ENCODE measurements around the gene ABCA9. TPM values are rescaled to one million over a fixed set of nuclear protein-coding genes. Genes with fewer than 3 reads are reported as not detected.
"Not testable (repeated sequence)": the region's sequence is repeated elsewhere in the genome, so short reads cannot be mapped to it uniquely, and the experiment has no call there.

The ABCA9 gene
- total and polyA plus RNA-seq, 12 donors: 3.8 to 38.6 (median 9.3) TPM

- intact Hi-C loops (cut with DNase I): loop anchor here in 1 of 10 donors (10.0 kb wide), 1 partner anchor 271 kb away; no protein-coding TSS in a partner anchor
Observed at GRCh38 chr17:68963958-68964357, 96.8 kb downstream of the ABCA9 start.

GRCh38 chr17:68961214-68961882 is 99.4 kb downstream of the ABCA9 start:
- H3K9me3 ChIP-seq: peaks cover 0 to 8% (median 0%) of the 10 kb centered on the region in 11 donors
- TF ChIP-seq, protein P1, sequence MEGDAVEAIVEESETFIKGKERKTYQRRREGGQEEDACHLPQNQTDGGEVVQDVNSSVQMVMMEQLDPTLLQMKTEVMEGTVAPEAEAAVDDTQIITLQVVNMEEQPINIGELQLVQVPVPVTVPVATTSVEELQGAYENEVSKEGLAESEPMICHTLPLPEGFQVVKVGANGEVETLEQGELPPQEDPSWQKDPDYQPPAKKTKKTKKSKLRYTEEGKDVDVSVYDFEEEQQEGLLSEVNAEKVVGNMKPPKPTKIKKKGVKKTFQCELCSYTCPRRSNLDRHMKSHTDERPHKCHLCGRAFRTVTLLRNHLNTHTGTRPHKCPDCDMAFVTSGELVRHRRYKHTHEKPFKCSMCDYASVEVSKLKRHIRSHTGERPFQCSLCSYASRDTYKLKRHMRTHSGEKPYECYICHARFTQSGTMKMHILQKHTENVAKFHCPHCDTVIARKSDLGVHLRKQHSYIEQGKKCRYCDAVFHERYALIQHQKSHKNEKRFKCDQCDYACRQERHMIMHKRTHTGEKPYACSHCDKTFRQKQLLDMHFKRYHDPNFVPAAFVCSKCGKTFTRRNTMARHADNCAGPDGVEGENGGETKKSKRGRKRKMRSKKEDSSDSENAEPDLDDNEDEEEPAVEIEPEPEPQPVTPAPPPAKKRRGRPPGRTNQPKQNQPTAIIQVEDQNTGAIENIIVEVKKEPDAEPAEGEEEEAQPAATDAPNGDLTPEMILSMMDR (IDR thresholded peaks at IDR 0.05): no peak
- peak overlapping the region in 4 of 10 donors; percentile 8 to 45 (median 26) for H3K27ac ChIP-seq
- 31 to 38% methylated on average over 9 of the region's 9 CpGs for WGBS, 2 donors
- H3K27me3 ChIP-seq: no peaks in the 10 kb centered on the region
- no peak overlapping the region for H3K4me3 ChIP-seq
- no peaks in the 10 kb centered on the region for H3K36me3 ChIP-seq
- H3K4me1 ChIP-seq: peaks cover 0 to 9% (median 0%) of the 10 kb centered on the region in 9 donors
- DNase-seq (peak; percentile 12 to 48), ATAC-seq (peak; percentile 37 to 94 (median 72))
- intact Hi-C loops (cut with DNase I): loop anchor here in 1 of 10 donors (10.0 kb wide), 1 partner anchor 273 kb away; no protein-coding TSS in a partner anchor

More at GRCh38 chr17:68963958-68964357, 96.8 kb downstream of the ABCA9 start:
- no peaks in the 10 kb centered on the region for H3K27me3 ChIP-seq
- WGBS, 2 donors: 79% methylated on average over 4 of the region's 4 CpGs
- DNase-seq (no peak), ATAC-seq (peak in 6 of 8 donors; percentile 31 to 87 (median 62))
- H3K27ac ChIP-seq: peak overlapping the region in 4 of 10 donors; percentile 16 to 39 (median 20)
- H3K4me3 ChIP-seq: no peak overlapping the region
- H3K9me3 ChIP-seq: peaks cover 0 to 8% (median 0%) of the 10 kb centered on the region in 11 donors
- TF ChIP-seq, protein P1 (IDR thresholded peaks at IDR 0.05): no peak
- H3K36me3 ChIP-seq: no peaks in the 10 kb centered on the region
- peaks cover 0 to 9% (median 0%) of the 10 kb centered on the region in 9 donors for H3K4me1 ChIP-seq

DNA sequence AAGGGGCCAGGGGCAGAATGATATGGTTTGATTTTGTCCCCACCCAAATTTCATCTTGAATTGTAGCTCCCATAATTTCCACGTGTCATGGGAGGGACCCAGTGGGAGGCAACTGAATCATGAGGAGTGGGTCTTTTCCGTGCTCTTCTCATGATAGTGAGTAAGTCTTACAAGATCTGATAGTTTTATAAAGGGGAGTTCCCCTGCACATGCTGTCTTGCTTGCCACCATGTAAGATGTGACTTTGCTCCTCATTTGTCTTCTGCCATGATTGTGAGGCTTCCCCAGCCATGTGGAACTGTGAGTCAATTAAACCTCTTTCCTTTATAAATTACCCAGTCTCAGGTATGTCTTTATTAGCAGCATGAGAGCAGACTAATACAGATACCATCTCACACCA is 101.6 kb downstream of the ABCA9 start:
- intact Hi-C loops (cut with DNase I): loop anchor here in 1 of 10 donors (5.0 kb wide), 1 partner anchor 182 kb away; no protein-coding TSS in a partner anchor
- not testable (repeated sequence) for DNase-seq, H3K27me3 ChIP-seq, H3K36me3 ChIP-seq, H3K9me3 ChIP-seq, H3K27ac ChIP-seq, H3K4me3 ChIP-seq, ATAC-seq
- H3K4me1 ChIP-seq: peaks cover 0 to 14% (median 0%) of the 10 kb centered on the region in 9 donors
- WGBS, 2 donors: 69 to 95% methylated on average over 2 of the region's 2 CpGs

DNA sequence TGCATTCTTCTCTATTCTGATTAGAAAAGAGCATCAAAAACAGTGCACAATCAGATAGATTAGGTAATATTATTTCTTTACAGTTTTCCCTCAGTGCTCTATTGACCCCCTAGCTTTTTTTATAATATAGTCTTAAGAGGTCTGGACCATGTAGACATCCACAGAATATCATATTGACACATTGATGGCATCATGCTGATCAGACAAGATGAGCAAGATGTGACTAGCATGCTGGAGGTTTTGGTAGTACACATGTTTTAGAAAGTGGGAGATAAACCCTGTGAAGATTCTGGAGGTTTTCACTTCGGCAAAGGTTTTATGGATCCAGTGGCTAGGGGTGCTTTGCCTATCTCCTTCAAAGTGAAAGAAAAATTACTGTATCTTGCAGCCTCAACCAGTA is 102.8 kb downstream of the ABCA9 start:
- intact Hi-C loops (cut with DNase I): loop anchor here in 1 of 10 donors (5.0 kb wide), 1 partner anchor 181 kb away; no protein-coding TSS in a partner anchor
- Histone ChIP-seq H3K27ac (no peak overlapping the region), H3K36me3 (no peaks in the 10 kb centered on the region), H3K4me1 (peaks cover 0 to 14% (median 0%) of the 10 kb centered on the region in 9 donors), H3K4me3 (no peak overlapping the region), H3K27me3 (no peaks in the 10 kb centered on the region), H3K9me3 (peaks cover 0 to 8% (median 0%) of the 10 kb centered on the region in 11 donors)
- WGBS, 2 donors: 84 to 98% methylated on average over 1 of the region's 1 CpG
- no peak for DNase-seq
- TF ChIP-seq, protein P1 (IDR thresholded peaks at IDR 0.05): no peak
- ATAC-seq: no peak

Data from heart right ventricle (tissue), 16 donors.